Measurements from ENCODE around the gene UQCRC1. TPM values are rescaled to one million over a fixed set of nuclear protein-coding genes. Genes with fewer than 3 reads are reported as not detected.

UQCRC1 gene
- total RNA-seq, 6 donors from 2014 or later, result 119 to 239 (median 154) TPM

DNA sequence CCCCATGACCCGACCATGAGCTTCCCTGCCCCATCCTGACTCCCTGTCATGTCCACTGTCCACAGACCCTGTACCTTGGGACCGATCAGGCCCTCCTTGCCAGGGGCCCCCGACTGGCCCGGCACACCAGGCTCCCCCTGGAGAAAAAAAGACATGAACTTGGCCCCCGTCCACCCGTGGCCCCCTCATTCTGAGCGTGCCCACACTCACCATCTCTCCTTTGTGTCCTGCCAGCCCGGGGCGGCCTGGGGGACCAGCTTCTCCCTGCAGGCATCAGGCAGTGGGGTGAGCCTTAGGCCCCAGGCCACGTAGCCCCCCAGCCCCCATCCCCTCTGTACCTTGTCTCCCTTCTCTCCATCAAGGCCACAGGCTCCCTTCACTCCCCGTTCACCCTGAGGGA lies 41.9 kb downstream of the UQCRC1 start:
- Histone ChIP-seq H3K4me3 (no peak overlapping the region), H3K9me3 (no peaks in the 10 kb centered on the region), H3K36me3 (no peaks in the 10 kb centered on the region), H3K4me1 (peaks cover 0 to 9% (median 4%) of the 10 kb centered on the region in 4 donors), H3K27ac (no peak overlapping the region), H3K27me3 (no peaks in the 10 kb centered on the region)
- TF ChIP-seq, protein P1, sequence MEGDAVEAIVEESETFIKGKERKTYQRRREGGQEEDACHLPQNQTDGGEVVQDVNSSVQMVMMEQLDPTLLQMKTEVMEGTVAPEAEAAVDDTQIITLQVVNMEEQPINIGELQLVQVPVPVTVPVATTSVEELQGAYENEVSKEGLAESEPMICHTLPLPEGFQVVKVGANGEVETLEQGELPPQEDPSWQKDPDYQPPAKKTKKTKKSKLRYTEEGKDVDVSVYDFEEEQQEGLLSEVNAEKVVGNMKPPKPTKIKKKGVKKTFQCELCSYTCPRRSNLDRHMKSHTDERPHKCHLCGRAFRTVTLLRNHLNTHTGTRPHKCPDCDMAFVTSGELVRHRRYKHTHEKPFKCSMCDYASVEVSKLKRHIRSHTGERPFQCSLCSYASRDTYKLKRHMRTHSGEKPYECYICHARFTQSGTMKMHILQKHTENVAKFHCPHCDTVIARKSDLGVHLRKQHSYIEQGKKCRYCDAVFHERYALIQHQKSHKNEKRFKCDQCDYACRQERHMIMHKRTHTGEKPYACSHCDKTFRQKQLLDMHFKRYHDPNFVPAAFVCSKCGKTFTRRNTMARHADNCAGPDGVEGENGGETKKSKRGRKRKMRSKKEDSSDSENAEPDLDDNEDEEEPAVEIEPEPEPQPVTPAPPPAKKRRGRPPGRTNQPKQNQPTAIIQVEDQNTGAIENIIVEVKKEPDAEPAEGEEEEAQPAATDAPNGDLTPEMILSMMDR (IDR thresholded peaks at IDR 0.05), result no peak
- no peak for TF ChIP-seq POLR2AphosphoS5 (IDR thresholded peaks at IDR 0.05)
- DNase-seq (peak in 1 of 2 donors; percentile 73), ATAC-seq (ENCODE audit: low FRiP score in 2 of 2) (no peak)
- WGBS, 2 donors, result 85 to 91% methylated on average over 10 to 11 of the region's 11 CpGs

DNA sequence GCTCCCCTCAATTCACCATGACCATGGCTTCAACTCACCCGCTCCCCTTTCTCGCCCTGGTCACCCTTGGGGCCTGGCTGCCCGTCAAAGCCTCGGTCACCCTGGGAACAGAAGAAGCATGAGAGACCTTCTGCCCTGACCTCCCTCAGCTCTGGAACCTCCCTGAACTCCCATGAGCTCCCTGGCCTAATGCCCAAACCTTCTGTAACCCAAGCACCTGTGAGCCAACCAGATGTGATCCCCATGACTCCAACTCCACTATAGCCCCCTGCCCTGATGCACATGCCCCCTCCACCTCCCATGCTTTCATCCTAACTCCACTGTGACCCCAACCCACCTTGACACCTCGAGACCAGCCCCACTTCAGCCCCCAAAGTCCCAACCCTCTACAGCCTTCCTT lies 42.4 kb downstream of the UQCRC1 start:
- DNase-seq (no peak), ATAC-seq (ENCODE audit: low FRiP score in 2 of 2) (no peak)
- no peak for TF ChIP-seq EP300 (IDR thresholded peaks at IDR 0.05)
- TF ChIP-seq, protein P1 (IDR thresholded peaks at IDR 0.05), result no peak
- TF ChIP-seq POLR2A (IDR thresholded peaks at IDR 0.05), result no peak
- TF ChIP-seq POLR2AphosphoS5 (IDR thresholded peaks at IDR 0.05), result no peak
- Histone ChIP-seq H3K4me1 (peaks cover 0 to 9% (median 4%) of the 10 kb centered on the region in 4 donors), H3K36me3 (no peaks in the 10 kb centered on the region), H3K4me3 (no peak overlapping the region), H3K27ac (no peak overlapping the region), H3K9me3 (no peaks in the 10 kb centered on the region), H3K27me3 (no peaks in the 10 kb centered on the region)
- WGBS, 2 donors, result 81 to 85% methylated on average over 5 of the region's 5 CpGs

DNA sequence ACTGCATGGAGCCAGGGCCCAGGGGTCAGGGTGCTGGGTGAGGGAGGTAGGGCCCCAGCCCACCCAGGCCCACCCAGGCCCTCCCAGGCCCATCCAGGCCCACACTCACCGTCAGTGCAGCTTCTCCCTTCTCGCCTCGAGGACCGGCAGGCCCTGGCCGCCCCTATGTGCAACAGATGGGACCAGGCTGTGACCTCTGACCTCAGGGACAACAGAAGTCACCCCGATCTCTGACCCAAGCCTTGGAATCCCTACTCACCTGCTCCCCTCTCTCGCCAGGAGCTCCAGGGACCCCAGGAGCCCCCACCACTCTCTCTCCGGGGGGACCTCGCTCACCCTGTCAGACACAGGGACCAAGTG lies 43.1 kb downstream of the UQCRC1 start:
- Histone ChIP-seq H3K9me3 (no peaks in the 10 kb centered on the region), H3K36me3 (no peaks in the 10 kb centered on the region), H3K27me3 (no peaks in the 10 kb centered on the region), H3K4me1 (peaks cover 0 to 9% (median 4%) of the 10 kb centered on the region in 4 donors), H3K4me3 (no peak overlapping the region), H3K27ac (no peak overlapping the region)
- WGBS, 2 donors, result 95 to 96% methylated on average over 4 to 9 of the region's 9 CpGs
- ATAC-seq (ENCODE audit: low FRiP score in 2 of 2) (no peak), DNase-seq (peak in 1 of 2 donors; percentile 65)
- TF ChIP-seq POLR2AphosphoS5 (IDR thresholded peaks at IDR 0.05), result no peak
- TF ChIP-seq, protein P1 (IDR thresholded peaks at IDR 0.05), result no peak
- TF ChIP-seq EP300 (IDR thresholded peaks at IDR 0.05), result no peak
- TF ChIP-seq POLR2A (IDR thresholded peaks at IDR 0.05), result no peak

DNA sequence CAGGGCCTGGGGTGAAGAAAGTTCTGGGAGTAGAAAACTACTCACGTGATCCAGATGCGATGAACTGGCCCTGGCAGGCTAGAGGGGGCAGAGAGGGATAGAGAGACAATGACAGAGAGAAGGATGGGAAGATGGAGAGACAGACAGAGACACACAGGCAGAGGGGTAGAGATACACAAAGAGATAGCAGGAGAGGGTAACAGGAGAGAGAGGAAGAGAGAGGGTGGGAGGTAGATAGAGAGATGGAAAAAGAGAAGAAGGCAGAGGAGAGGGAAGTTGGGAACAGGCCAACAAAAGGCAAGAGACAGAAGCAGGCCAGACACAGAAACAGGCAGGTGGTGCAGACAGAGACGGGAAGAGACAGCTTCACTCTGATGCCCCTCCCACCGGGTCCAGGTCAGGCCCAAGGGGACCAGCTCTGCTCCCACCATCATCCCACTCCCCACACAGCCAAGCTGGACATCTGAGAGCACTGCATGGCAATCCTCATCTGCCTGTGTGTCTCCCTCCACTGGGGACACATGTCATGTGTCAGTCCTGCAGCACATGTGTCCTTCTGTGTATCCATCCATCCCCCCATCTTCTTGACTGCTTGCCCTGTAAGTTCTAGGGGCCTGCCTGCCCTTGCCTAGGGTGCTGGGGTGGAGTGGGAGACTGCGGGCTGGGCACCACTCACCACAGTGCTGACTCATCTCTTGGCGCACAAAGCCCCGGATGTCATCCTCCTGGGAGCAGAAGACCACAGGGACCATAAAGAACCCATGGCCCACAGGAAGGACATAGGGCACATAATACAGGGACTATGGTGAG lies 43.6 kb downstream of the UQCRC1 start:
- WGBS, 2 donors, result 62 to 67% methylated on average over 6 to 7 of the region's 7 CpGs
- peaks cover 4 to 15% (median 9%) of the 10 kb centered on the region in 4 donors for H3K4me1 ChIP-seq
- H3K27me3 ChIP-seq, result no peaks in the 10 kb centered on the region
- TF ChIP-seq POLR2AphosphoS5 (IDR thresholded peaks at IDR 0.05) (no peak), POLR2A (IDR thresholded peaks at IDR 0.05) (no peak), EP300 (IDR thresholded peaks at IDR 0.05) (no peak)
- TF ChIP-seq, protein P1 (IDR thresholded peaks at IDR 0.05), result no peak
- H3K9me3 ChIP-seq, result no peaks in the 10 kb centered on the region
- no peaks in the 10 kb centered on the region for H3K36me3 ChIP-seq
- H3K27ac ChIP-seq, result no peak overlapping the region
- H3K4me3 ChIP-seq, result no peak overlapping the region
- DNase-seq, result peak in 1 of 2 donors; percentile 44
- ATAC-seq (ENCODE audit: low FRiP score in 2 of 2), result no peak

DNA sequence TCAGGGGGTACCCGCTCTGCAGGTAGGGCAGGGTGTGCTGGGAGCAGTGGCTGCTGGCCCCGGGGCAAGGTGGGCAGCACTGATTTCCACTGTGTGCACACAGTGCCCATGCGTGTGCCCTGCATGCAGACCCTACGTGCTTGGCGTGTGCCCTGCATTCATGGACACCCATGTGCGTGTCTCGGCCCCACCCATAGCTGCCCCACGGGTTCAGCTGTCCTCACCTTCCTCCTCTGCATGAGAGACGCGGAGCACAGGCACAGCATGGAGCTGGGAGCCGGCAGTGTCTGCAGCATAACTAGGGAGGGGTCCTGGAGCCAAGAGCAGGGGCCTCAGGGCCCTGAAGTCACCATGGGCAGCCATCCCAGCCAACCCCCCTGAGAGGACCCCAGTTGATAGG lies 44.3 kb downstream of the UQCRC1 start:
- H3K9me3 ChIP-seq, result no peaks in the 10 kb centered on the region
- H3K27ac ChIP-seq, result no peak overlapping the region
- peak in 1 of 2 donors; percentile 32 for DNase-seq
- no peaks in the 10 kb centered on the region for H3K36me3 ChIP-seq
- H3K4me3 ChIP-seq, result no peak overlapping the region
- no peak for ATAC-seq (ENCODE audit: low FRiP score in 2 of 2)
- no peak for TF ChIP-seq POLR2AphosphoS5 (IDR thresholded peaks at IDR 0.05)
- TF ChIP-seq EP300 (IDR thresholded peaks at IDR 0.05), result no peak
- 83% methylated on average over 1 to 9 of the region's 11 CpGs for WGBS, 2 donors
- H3K4me1 ChIP-seq, result peaks cover 10 to 21% (median 16%) of the 10 kb centered on the region in 4 donors
- no peaks in the 10 kb centered on the region for H3K27me3 ChIP-seq

All from upper lobe of left lung (tissue), 6 donors.